CD14-positive monocyte (primary cell): Measurements from ENCODE around the gene ERFE. TPM values are rescaled to one million over a fixed set of nuclear protein-coding genes. Genes with fewer than 3 reads are reported as not detected.
A peak's percentile ranks its signal among the peaks of the same experiment; 100 is the strongest.
"Not testable (repeated sequence)": the region's sequence is repeated elsewhere in the genome, so short reads cannot be mapped to it uniquely, and the experiment has no call there.

Experiments used
- DNase-seq, 3 donors: peaks; one replicate each; pipeline ENCODE4 v3.0.0-alpha.2; 2011 to 2022
- H2AFZ ChIP-seq: 2 replicates; pipeline ENCODE4 v1.6.0; 2012; ENCODE audit warnings: mild to moderate bottlenecking, low read depth, low read length, inconsistent platforms; ENCODE audit not compliant: insufficient read depth, poor library complexity, severe bottlenecking
- H3K27ac ChIP-seq, 2 donors: 1 replicate in 1 of 2; 2 replicates in 1 of 2; pipeline ENCODE4 v1.5.1; 2012 to 2013; ENCODE audit warnings: low read length in 2 of 2, control low read depth in 1 of 2, inconsistent platforms in 1 of 2, low read depth in 1 of 2, mild to moderate bottlenecking in 1 of 2
- H3K27me3 ChIP-seq, 2 donors: one replicate each; pipeline versions ENCODE4 v1.6.0 to v1.6.1; 2011 to 2013; ENCODE audit warnings: low read length in 2 of 2; ENCODE audit not compliant: control insufficient read depth in 2 of 2, insufficient read depth in 2 of 2
- H3K36me3 ChIP-seq, 2 donors: replicated peaks in 1 of 2; 1 replicate in 1 of 2; 2 replicates in 1 of 2; pipeline versions ENCODE4 v1.5.1 to v1.6.1; 2012 to 2013; ENCODE audit warnings: low read length in 2 of 2, control low read depth in 1 of 2, inconsistent platforms in 1 of 2, mild to moderate bottlenecking in 1 of 2; ENCODE audit not compliant: insufficient read depth in 2 of 2, control insufficient read depth in 1 of 2
- H3K4me1 ChIP-seq, 2 donors: 1 replicate in 1 of 2; 2 replicates in 1 of 2; pipeline versions ENCODE4 v1.5.1 to v1.6.1; 2012 to 2013; ENCODE audit warnings: low read length in 2 of 2, control low read depth in 1 of 2, inconsistent platforms in 1 of 2, mild to moderate bottlenecking in 1 of 2, moderate library complexity in 1 of 2; ENCODE audit not compliant: insufficient read depth in 2 of 2, control insufficient read depth in 1 of 2
- H3K4me2 ChIP-seq: replicated peaks from 2 replicates; pipeline ENCODE3; 2012; ENCODE audit warnings: low read length, moderate library complexity, mild to moderate bottlenecking; ENCODE audit not compliant: poor library complexity, severe bottlenecking; ENCODE audit errors: extremely low read depth
- H3K4me3 ChIP-seq, 3 experiments: fragments of 200-600 bp in 1 of 3; sonication (generic) in 1 of 3; replicated peaks in 1 of 3; 1 replicate in 2 of 3; 2 replicates in 1 of 3; pipeline ENCODE4 v1.5.1; 2011 to 2013; ENCODE audit warnings: low read length in 3 of 3, mild to moderate bottlenecking in 3 of 3, control low read depth in 2 of 3, low read depth in 2 of 3, inconsistent platforms in 1 of 3, moderate library complexity in 1 of 3
- H3K79me2 ChIP-seq: 2 replicates; pipeline ENCODE4 v1.6.0; 2012; ENCODE audit warnings: mild to moderate bottlenecking, control low read depth, inconsistent platforms, low read length, moderate library complexity; ENCODE audit not compliant: insufficient read depth
- H3K9ac ChIP-seq: 2 replicates; pipeline ENCODE4 v1.6.0; 2017; ENCODE audit warnings: low read length, mild to moderate bottlenecking; ENCODE audit not compliant: insufficient read depth, poor library complexity, severe bottlenecking
- H3K9me3 ChIP-seq, 2 donors: replicated peaks in 1 of 2; 1 replicate in 1 of 2; 2 replicates in 1 of 2; pipeline versions ENCODE4 v1.5.1 to v1.6.1; 2012 to 2013; ENCODE audit warnings: low read length in 2 of 2, control low read depth in 1 of 2; ENCODE audit not compliant: control insufficient read depth in 1 of 2, insufficient read depth in 1 of 2
- H4K20me1 ChIP-seq: 2 replicates; pipeline ENCODE4 v1.6.0; 2012; ENCODE audit warnings: mild to moderate bottlenecking, low read length, control low read depth, moderate library complexity; ENCODE audit not compliant: insufficient read depth
- H3K27ac Mint-ChIP-seq, 7 donors: one replicate each; pipeline ENCODE4 v1.8.0; 2020; ENCODE audit warnings: mild to moderate bottlenecking in 7 of 7, mixed read lengths in 7 of 7, moderate library complexity in 6 of 7, inconsistent platforms in 2 of 7
- H3K27me3 Mint-ChIP-seq, 3 donors: one replicate each; pipeline ENCODE4 v1.8.0; 2021 to 2022; ENCODE audit warnings: low read depth in 3 of 3, mild to moderate bottlenecking in 3 of 3, mixed read lengths in 3 of 3, moderate library complexity in 3 of 3, inconsistent platforms in 1 of 3
- H3K36me3 Mint-ChIP-seq, 2 donors: one replicate each; pipeline ENCODE4 v1.8.0; 2020; ENCODE audit warnings: mixed read lengths in 2 of 2, inconsistent platforms in 1 of 2, mild to moderate bottlenecking in 1 of 2
- H3K4me1 Mint-ChIP-seq: one replicate; pipeline ENCODE4 v1.8.0; 2020; ENCODE audit warnings: mild to moderate bottlenecking, mixed read lengths
- H3K4me3 Mint-ChIP-seq, 2 donors: one replicate each; pipeline ENCODE4 v1.8.0; 2020; ENCODE audit warnings: mild to moderate bottlenecking in 2 of 2, mixed read lengths in 2 of 2, moderate library complexity in 1 of 2
- H3K9me3 Mint-ChIP-seq, 7 donors: one replicate each; pipeline ENCODE4 v1.8.0; 2020 to 2022; ENCODE audit warnings: mixed read lengths in 7 of 7, mild to moderate bottlenecking in 6 of 7, moderate library complexity in 6 of 7, inconsistent platforms in 2 of 7
- CTCF ChIP-seq: fragments of 200-600 bp; IDR thresholded peaks from one replicate; pipeline ENCODE4 v1.8.0; 2022; ENCODE audit warnings: antibody characterized with exemption, mild to moderate bottlenecking
- WGBS: methylation state at CpG from one replicate; pipeline ENCODE4 v1.1.5; 2013; ENCODE audit warnings: missing lambda C conversion rate; ENCODE audit not compliant: insufficient coverage; 5-methylcytosine and 5-hydroxymethylcytosine counted together
- intact Hi-C, 2 donors: fragments of 100-400 bp; cut with micrococcal nuclease; formaldehyde crosslinking; loops; one replicate each; pipeline versions ENCODE4 v1.15.0 to v1.15.1; 2023
- polyA plus RNA-seq, 3 donors: library from polyadenylated mRNA; depleted of rRNA in 1 of 3; unstranded in 2 of 3; stranded (reverse) in 1 of 3; fragments of 300-500 nt in 2 of 3; fragments of >200 nt in 1 of 3; fragmentation: Illumina TruSeq in 2 of 3; gene quantifications; 1 replicate in 2 of 3; 2 replicates in 1 of 3; pipeline ENCODE4 v1.2.3, GENCODE V29; 2012 to 2021

The ERFE gene
- polyA plus RNA-seq, 3 donors, result not detected

- H3K9ac ChIP-seq, result no peak overlapping the region
- H3K36me3 ChIP-seq, result peaks cover 67 to 80% of the 10 kb centered on the region in 2 donors
- H3K9me3 Mint-ChIP-seq, result no peaks in the 10 kb centered on the region
- peaks cover 7% of the 10 kb centered on the region for H3K4me1 Mint-ChIP-seq
- no peak overlapping the region for H3K4me3 ChIP-seq
- H3K4me3 Mint-ChIP-seq, result no peak overlapping the region
- WGBS, result 94% methylated on average over 6 of the region's 21 CpGs
- peaks cover 3 to 7% (median 5%) of the 10 kb centered on the region in 3 donors for H3K27me3 Mint-ChIP-seq
- H4K20me1 ChIP-seq, result no peaks in the 10 kb centered on the region
- no peaks in the 10 kb centered on the region for H3K79me2 ChIP-seq
- H3K36me3 Mint-ChIP-seq, result peaks cover 73 to 83% of the 10 kb centered on the region in 2 donors
- no peaks in the 10 kb centered on the region for H3K4me1 ChIP-seq
- DNase-seq, result no peak
- intact Hi-C loops, result no loop called here
- peak overlapping the region in 5 of 7 donors; percentile 17 to 74 (median 40) for H3K27ac Mint-ChIP-seq
- no peaks in the 10 kb centered on the region for H3K9me3 ChIP-seq
- H3K27me3 ChIP-seq, result no peaks in the 10 kb centered on the region
- no peak overlapping the region for H3K27ac ChIP-seq
- H2AFZ ChIP-seq, result no peak overlapping the region
- TF ChIP-seq CTCF, result no peak
- no peak overlapping the region for H3K4me2 ChIP-seq
Observed at GRCh38 chr2:238170386-238171071, 11.8 kb downstream of the ERFE start.

GRCh38 chr2:238171072-238171431, 12.3 kb downstream of the ERFE start:
- WGBS, result 100% methylated on average over 1 of the region's 5 CpGs
- H3K9me3 Mint-ChIP-seq, H4K20me1 ChIP-seq, H3K4me3 Mint-ChIP-seq, H3K27me3 Mint-ChIP-seq, intact Hi-C loops, H3K9me3 ChIP-seq, H3K79me2 ChIP-seq, H3K4me2 ChIP-seq, H3K27ac ChIP-seq, H3K4me1 ChIP-seq, H3K4me1 Mint-ChIP-seq, H3K27me3 ChIP-seq, DNase-seq, H3K4me3 ChIP-seq, H2AFZ ChIP-seq, H3K9ac ChIP-seq: not testable (repeated sequence)
- H3K36me3 Mint-ChIP-seq, result peaks cover 77 to 88% of the 10 kb centered on the region in 2 donors
- H3K27ac Mint-ChIP-seq, result peak overlapping the region in 1 of 7 donors; percentile 56
- H3K36me3 ChIP-seq, result peaks cover 70 to 85% of the 10 kb centered on the region in 2 donors
